OCI-LY7 (cell line): ENCODE measurements around the gene LEMD1. TPM values are rescaled to one million over a fixed set of nuclear protein-coding genes. Genes with fewer than 3 reads are reported as not detected.

Experiments used
- BruUV-seq: library from RNA; stranded (reverse); fragments of 400-500 nt; replicated peaks from 2 replicates; lab custom pipeline; 2021; lab: Mats Ljungman, UMichigan
- CTCF ChIA-PET: fragments of 300-600 bp; sonication (Branson Sonifier 250); formaldehyde crosslinking; loops from one replicate; lab custom pipeline; 2022; ENCODE audit warnings: antibody characterized with exemption; ENCODE audit not compliant: unreplicated experiment; lab: Charles Lee
- POLR2A ChIA-PET: fragments of 300-600 bp; sonication (Branson Sonifier 250); formaldehyde crosslinking; loops from one replicate; lab custom pipeline; 2022; ENCODE audit warnings: antibody characterized with exemption; lab: Charles Lee
- DNase-seq: peaks from one replicate; pipeline ENCODE4 v3.0.0-alpha.2; 2015; ENCODE audit warnings: low spot score
- H2AFZ ChIP-seq: fragments of 200-600 bp; sonication (generic), shearing (Covaris generic); 2 replicates; pipeline ENCODE4 v1.6.1; 2014; ENCODE audit warnings: mild to moderate bottlenecking, antibody characterized with exemption, low read length, moderate library complexity
- H3K27ac ChIP-seq: fragments of 200-600 bp; sonication (generic); 2 replicates; pipeline ENCODE4 v1.5.1; 2014; ENCODE audit warnings: mixed run types, low read depth, mild to moderate bottlenecking, moderate library complexity, low read length, inconsistent platforms; ENCODE audit not compliant: poor library complexity, severe bottlenecking
- H3K36me3 ChIP-seq: fragments of 200-600 bp; sonication (generic); 2 replicates; pipeline ENCODE4 v1.6.1; 2014; ENCODE audit warnings: mild to moderate bottlenecking, antibody characterized with exemption, low read length, moderate library complexity, mixed read lengths; ENCODE audit not compliant: insufficient read depth
- H3K4me1 ChIP-seq: fragments of 200-600 bp; sonication (generic); 2 replicates; pipeline ENCODE4 v1.5.1; 2014; ENCODE audit warnings: mild to moderate bottlenecking, low read length; ENCODE audit not compliant: insufficient read depth, poor library complexity, severe bottlenecking
- H3K4me2 ChIP-seq: fragments of 200-600 bp; sonication (generic); 2 replicates; pipeline ENCODE4 v1.6.1; 2014; ENCODE audit warnings: mild to moderate bottlenecking, low read length
- H3K4me3 ChIP-seq: fragments of 200-600 bp; sonication (generic); 2 replicates; pipeline ENCODE4 v1.5.1; 2014; ENCODE audit warnings: mild to moderate bottlenecking, low read depth, low read length; ENCODE audit not compliant: poor library complexity, severe bottlenecking
- H3K79me2 ChIP-seq: fragments of 200-600 bp; sonication (generic); 2 replicates; pipeline ENCODE4 v1.6.1; 2016; ENCODE audit warnings: low read depth, mild to moderate bottlenecking, low read length, moderate library complexity, mixed read lengths; ENCODE audit not compliant: insufficient read depth
- H3K9me2 ChIP-seq: fragments of 200-600 bp; sonication (generic); 2 replicates; pipeline ENCODE4 v1.6.1; 2016; ENCODE audit warnings: mild to moderate bottlenecking, low read length, mixed read lengths; ENCODE audit not compliant: insufficient read depth
- H3K9me3 ChIP-seq: fragments of 200-600 bp; sonication (generic); 2 replicates; pipeline ENCODE4 v1.6.1; 2014; ENCODE audit warnings: mild to moderate bottlenecking, mixed run types, low read length, mixed read lengths
- H4K20me1 ChIP-seq: fragments of 200-600 bp; sonication (generic); 2 replicates; pipeline ENCODE4 v1.6.1; 2014; ENCODE audit warnings: mild to moderate bottlenecking, antibody characterized with exemption, low read length, moderate library complexity, mixed read lengths; ENCODE audit not compliant: insufficient read depth
- EZH2phosphoT487 ChIP-seq: fragments of 200-600 bp; sonication (generic); IDR thresholded peaks from 2 replicates; pipeline ENCODE4 v1.6.1; 2018; ENCODE audit warnings: low read depth, borderline replicate concordance, mild to moderate bottlenecking, mixed run types, antibody characterized with exemption, low read length, moderate library complexity, mixed read lengths
- intact Hi-C: fragments of 100-400 bp; cut with micrococcal nuclease; formaldehyde crosslinking; loops from one replicate; pipeline ENCODE4 v1.10.0; 2022; ENCODE audit not compliant: unreplicated experiment
- total RNA-seq, 2 experiments: library from RNA; depleted of rRNA in 1 of 2; stranded (reverse); fragments of >200 nt in 1 of 2; shearing (Covaris generic) in 1 of 2; gene quantifications; 2 replicates each; pipeline ENCODE4 v1.2.3, GENCODE V29; 2014 to 2022
- TF ChIP-seq, protein P1 (sequence below): fragments of 200-600 bp; sonication (generic); conservative IDR thresholded peaks from 2 replicates; pipeline ENCODE4 v1.5.1; 2014; ENCODE audit warnings: mild to moderate bottlenecking, antibody characterized with exemption, low read length, moderate library complexity, mixed read lengths

Gene LEMD1
- total RNA-seq, 2 experiments from 2014 or later, result 0.44 to 0.63 TPM

DNA sequence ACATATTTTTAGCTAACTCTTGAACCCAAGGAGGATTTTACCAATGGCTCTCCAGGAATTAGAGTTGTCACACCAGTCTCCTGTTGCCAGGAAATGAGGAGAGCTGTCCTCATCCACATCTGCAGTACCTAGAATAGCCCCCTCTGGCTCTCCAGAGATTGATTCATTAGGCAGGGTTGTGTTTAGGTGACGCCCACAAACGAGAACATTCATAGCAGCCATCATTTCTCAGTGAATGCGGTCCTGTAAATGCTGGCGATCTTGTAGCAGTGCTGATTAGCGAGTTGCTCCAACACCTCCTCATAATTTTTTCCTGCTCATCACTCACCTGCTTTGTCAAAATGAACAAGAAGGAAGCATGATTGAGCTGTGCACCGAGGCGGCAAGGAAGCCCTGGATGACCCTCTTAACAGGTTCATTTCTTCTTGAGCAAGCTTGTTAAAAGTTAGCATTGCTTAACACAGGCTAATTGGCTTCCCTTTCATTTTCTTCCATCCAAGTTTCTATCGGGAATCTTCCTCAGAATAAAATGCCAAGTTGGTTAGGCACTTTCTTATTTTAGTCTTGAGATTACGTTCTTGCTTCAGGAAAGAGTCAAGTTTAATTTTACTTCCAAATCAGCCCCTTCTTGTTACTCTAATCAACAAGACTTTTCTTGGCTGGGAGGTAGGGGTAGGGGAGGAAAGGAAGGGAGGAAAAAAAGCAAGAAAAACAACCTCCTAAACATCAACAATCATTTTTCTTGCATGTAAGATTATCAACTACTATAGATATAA, 48.6 kb downstream of the LEMD1 start:
- Histone ChIP-seq H3K4me3 (no peak overlapping the region), H3K79me2 (no peaks in the 10 kb centered on the region), H3K36me3 (no peaks in the 10 kb centered on the region), H3K4me1 (no peaks in the 10 kb centered on the region), H3K27ac (no peak overlapping the region), H2AFZ (no peak overlapping the region), H3K9me3 (no peaks in the 10 kb centered on the region), H4K20me1 (no peaks in the 10 kb centered on the region), H3K9me2 (no peaks in the 10 kb centered on the region), H3K4me2 (no peak overlapping the region)
- POLR2A ChIA-PET, result interaction anchor here (0.6 to 0.7 kb wide), 4 partner anchors 58 to 484 kb away, joined by 3 to 7 read pairs (median 4); no protein-coding TSS in a partner anchor
- intact Hi-C loops, result no loop called here
- no TSS peak for BruUV-seq
- TF ChIP-seq, protein P1, sequence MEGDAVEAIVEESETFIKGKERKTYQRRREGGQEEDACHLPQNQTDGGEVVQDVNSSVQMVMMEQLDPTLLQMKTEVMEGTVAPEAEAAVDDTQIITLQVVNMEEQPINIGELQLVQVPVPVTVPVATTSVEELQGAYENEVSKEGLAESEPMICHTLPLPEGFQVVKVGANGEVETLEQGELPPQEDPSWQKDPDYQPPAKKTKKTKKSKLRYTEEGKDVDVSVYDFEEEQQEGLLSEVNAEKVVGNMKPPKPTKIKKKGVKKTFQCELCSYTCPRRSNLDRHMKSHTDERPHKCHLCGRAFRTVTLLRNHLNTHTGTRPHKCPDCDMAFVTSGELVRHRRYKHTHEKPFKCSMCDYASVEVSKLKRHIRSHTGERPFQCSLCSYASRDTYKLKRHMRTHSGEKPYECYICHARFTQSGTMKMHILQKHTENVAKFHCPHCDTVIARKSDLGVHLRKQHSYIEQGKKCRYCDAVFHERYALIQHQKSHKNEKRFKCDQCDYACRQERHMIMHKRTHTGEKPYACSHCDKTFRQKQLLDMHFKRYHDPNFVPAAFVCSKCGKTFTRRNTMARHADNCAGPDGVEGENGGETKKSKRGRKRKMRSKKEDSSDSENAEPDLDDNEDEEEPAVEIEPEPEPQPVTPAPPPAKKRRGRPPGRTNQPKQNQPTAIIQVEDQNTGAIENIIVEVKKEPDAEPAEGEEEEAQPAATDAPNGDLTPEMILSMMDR, result no peak
- TF ChIP-seq EZH2phosphoT487, result no peak
- DNase-seq, result no peak
- CTCF ChIA-PET, result no interaction called here

DNA sequence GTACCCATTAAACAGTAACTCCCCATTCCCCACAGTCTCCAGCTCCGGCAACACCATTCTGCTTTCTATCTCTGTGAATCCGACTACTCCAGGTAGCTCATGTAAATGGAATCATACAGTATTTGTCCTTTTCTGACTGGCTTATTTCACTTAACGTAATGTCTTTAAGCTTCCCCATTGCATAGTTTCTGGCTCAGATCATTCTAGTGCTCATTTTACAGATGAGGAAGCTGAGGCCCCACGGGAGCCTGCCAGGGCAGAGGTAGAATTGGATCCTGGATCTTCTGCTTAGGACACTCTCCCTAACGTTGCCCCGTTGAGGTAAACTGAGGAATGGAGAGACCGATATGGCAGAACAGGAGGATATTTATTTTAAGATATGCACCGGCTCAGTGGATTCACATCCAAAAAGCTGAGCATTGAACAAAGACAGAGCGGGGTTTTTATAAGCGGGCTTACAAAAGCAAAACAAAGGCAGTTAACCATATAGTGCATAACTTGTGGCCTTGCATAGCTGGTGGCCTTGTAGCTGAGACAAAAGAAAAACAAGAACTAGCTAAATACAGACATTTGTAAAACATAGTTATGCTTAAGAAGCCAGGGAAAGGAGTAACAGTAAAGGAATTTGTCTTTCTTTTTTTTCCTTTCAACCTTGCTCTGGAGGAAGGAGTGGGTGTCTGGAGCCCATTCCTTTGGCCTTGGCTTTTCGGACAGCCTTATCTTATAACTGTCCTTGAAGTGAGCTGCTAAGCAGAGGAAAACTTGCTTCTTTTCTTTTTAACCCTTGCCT, 49.8 kb downstream of the LEMD1 start:
- Histone ChIP-seq H3K4me3 (no peak overlapping the region), H2AFZ (no peak overlapping the region), H4K20me1 (no peaks in the 10 kb centered on the region), H3K9me3 (no peaks in the 10 kb centered on the region), H3K27ac (no peak overlapping the region), H3K4me2 (no peak overlapping the region), H3K9me2 (no peaks in the 10 kb centered on the region), H3K36me3 (no peaks in the 10 kb centered on the region), H3K4me1 (no peaks in the 10 kb centered on the region), H3K79me2 (no peaks in the 10 kb centered on the region)
- TF ChIP-seq, protein P1, result no peak
- TF ChIP-seq EZH2phosphoT487, result no peak
- intact Hi-C loops, result no loop called here
- DNase-seq, result no peak
- ChIA-PET CTCF (no interaction called here), POLR2A (no interaction called here)
- no TSS peak for BruUV-seq

DNA sequence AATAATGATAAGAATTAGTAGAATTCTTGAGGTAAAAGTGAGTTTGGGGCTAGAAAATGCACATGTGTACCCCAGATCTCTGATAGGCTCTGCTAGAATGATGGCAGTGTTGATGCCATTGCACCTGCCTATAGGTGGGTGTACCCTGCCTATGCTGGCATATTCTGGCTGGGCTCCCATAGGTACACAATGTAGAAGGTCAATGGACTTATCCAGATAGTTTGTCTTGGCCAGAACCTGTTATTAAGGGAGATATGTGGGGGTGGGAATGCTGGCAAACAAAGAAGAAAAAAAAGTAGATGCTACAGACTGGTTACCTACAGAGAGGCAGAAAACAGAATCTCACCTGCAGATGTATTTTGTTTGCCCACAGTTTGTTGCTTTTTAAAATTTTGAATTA, 51.1 kb downstream of the LEMD1 start:
- DNase-seq, result no peak
- ChIA-PET CTCF (no interaction called here), POLR2A (no interaction called here)
- BruUV-seq, result no TSS peak
- no peaks in the 10 kb centered on the region for H4K20me1 ChIP-seq
- no peaks in the 10 kb centered on the region for H3K9me2 ChIP-seq
- no peak overlapping the region for H3K4me3 ChIP-seq
- no peaks in the 10 kb centered on the region for H3K79me2 ChIP-seq
- no peaks in the 10 kb centered on the region for H3K36me3 ChIP-seq
- intact Hi-C loops, result no loop called here
- TF ChIP-seq, protein P1, result no peak
- no peak for TF ChIP-seq EZH2phosphoT487
- no peak overlapping the region for H3K27ac ChIP-seq
- H3K9me3 ChIP-seq, result no peaks in the 10 kb centered on the region
- H3K4me2 ChIP-seq, result no peak overlapping the region
- no peak overlapping the region for H2AFZ ChIP-seq
- H3K4me1 ChIP-seq, result no peaks in the 10 kb centered on the region
